GM18907 (cell line): Measurements from ENCODE around the gene FAM209B.
"Not testable (repeated sequence)": the region's sequence is repeated elsewhere in the genome, so short reads cannot be mapped to it uniquely, and the experiment has no call there.

Experiments used
- ATAC-seq: cut with Tn5 transposase; IDR thresholded peaks from one replicate; pipeline ENCODE4 v1.9.1; 2021; ENCODE audit warnings: mild to moderate bottlenecking, moderate library complexity; ENCODE audit not compliant: unreplicated experiment

FAM209B gene, protein sequence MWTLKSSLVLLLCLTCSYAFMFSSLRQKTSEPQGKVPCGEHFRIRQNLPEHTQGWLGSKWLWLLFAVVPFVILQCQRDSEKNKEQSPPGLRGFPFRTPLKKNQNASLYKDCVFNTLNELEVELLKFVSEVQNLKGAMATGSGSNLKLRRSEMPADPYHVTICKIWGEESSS

DNA sequence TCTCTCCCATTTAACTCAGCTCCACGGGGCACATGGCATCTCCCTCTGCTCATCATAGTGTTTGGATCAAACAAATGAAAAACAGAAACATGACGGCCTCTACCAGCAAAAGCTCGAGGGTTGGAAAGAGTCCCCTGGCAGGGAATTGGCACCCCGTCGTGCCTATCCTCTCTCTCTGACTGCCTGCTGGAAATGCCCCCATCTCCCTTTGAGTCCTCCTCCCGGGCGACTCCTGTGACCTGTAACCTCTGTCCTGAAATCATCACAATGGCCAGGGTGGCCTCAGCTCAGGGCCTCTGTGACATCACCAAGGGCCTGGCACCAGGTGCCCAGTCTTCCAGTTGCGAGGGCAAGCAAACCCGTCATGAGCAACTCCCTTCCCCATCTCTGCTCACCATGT is at the start of gene FAM209B:
Gene FAM209B (plus strand): TSS at position 301 of the 400 bp plus-strand sequence. CDS start 96 bp downstream, at position 397.
- not testable (repeated sequence) for ATAC-seq

DNA sequence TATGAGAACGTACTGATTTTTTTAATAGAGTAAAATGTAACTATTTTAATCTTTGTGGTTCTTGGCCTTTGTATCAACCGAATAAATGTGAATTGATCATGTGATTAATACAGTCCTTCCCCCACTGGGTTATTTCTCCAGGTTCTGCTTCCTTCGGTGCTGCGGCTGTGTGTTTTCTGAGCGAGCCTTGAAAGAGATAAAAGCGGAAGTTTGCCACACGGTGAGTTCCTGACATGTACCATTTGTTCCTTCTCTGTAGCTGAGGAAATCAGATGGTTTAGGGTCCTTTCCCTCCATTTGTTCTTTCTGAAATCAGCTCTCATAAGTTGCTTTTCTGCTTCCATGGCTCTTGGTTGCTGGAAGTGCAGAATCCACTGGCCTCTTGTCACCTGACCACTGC is 49.1 kb upstream of the FAM209B start:
- ATAC-seq, result no peak

DNA sequence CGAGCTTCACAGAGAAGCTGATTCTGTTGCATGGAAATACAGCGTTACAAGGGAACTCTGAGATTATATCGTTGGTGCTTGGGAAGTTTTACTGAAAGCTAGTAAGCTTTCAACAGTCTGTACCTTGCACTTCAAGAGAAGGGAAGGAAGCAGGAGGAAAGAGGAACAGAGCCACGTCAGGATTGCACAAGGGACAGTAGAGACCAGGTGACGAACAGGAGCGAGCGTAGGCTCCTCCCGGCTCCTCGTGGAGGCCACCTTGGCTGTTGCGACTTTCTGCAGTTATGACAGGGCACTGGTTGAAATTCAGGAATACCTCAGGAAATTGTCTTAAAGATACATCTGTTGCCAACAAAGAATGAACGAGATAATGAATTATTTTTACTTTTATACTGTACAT is 45.8 kb upstream of the FAM209B start:
- ATAC-seq, result no peak

DNA sequence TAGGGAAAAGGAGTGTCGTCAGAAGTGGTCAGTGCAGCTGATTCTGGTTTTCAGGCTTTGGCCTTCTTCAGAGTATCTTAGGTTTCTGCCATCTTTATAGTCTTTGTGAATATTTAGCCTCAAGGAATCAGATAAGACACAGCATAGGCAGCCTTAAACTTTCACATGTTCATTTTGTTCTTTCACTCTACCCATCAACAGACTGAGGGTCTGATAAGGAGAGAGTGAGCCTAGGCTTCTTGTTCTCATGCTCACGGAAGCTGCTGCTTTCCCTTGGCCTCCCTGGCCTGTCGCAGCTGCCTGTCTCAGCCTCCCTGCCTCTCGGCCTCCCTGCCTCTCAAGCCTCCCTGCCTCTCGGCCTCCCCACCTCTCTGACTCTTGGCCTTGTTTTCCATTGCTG is 44.5 kb upstream of the FAM209B start:
- no peak for ATAC-seq

DNA sequence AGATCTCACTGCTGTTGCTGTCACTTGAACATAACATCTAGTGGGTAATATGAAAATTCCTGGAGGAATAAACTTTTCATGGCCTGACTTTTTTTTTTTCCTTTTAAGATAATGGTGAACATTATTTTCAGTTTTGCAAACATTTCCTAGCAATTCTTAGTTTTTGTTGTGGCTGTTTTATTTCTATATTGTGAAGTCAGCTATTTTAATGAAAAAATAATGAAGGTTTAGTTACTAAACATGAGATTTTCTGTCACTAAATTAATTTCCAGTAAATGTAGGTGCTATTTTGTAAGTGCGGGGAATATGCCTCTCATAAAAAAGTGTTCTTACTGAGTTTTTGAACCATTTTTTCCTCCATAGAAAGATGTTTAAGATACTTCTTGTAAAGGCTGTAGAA is 31.9 kb upstream of the FAM209B start:
- ATAC-seq, result no peak

DNA sequence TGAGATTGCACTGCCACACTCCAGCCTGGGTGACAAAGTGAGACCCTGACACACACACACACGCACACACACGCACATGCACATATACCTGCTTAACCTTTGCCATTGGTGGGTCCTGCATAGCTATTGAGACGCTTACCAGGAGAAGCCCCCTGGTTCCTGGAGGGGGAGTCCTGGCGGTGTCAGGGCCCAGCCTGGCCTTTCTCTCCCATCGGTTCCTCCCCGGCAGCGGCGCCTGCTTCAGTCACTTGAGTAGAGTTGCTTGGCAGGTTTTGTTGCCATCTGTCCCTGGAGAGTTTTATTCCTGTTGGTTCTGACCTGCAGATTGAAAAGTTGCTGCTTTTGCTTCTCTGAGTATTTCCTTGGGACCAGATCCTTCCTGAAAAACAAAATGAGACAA is 29.1 kb upstream of the FAM209B start:
- no peak for ATAC-seq

DNA sequence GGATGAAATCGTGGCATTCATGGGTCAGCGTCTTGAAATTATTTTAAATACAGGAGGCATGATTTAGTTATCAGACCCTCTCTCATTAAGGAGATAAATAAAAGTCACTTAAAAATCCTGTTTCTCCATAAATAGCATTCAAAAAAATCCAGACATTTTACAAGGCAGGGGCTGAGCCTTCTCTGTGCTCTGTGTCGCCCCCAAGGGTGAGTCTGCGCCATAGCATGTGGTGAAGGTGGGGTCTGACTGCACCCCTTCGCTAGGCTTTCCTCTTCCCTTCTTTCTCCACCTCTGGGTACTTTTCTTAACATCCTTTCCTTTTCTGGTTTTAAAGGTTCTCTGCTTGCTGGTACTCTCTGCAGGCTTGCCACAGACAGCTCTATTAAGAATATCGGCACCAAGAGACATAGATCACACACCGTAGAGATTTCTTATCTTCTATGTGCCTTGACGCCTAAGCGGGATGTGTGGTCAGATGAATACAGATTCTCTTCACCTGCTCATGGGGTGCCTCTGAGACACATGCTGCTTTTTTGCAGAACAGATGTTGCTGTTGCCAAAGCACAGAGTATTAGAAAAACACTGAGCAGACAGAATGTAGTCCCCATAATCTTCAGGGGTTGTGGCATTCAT is 28.6 kb upstream of the FAM209B start:
- ATAC-seq, result no peak

DNA sequence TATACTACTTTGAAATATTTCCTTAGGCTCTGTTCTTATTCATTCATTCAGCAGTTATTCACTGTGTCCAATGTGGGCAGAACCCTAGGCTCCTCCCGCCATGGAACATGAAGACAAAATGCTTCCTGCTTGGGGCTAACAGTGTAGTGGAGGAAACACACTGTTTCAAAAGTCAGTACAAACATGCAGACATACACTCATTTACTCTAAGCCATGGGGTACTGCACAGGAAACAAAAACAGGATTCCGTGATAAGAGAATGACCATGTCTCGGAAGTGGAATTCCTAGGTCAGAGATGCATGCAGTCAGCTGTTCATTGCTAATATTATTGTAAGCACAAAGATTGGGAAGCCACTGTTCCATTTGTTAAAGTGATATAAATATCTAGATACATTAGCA is 26.9 kb upstream of the FAM209B start:
- ATAC-seq, result no peak

DNA sequence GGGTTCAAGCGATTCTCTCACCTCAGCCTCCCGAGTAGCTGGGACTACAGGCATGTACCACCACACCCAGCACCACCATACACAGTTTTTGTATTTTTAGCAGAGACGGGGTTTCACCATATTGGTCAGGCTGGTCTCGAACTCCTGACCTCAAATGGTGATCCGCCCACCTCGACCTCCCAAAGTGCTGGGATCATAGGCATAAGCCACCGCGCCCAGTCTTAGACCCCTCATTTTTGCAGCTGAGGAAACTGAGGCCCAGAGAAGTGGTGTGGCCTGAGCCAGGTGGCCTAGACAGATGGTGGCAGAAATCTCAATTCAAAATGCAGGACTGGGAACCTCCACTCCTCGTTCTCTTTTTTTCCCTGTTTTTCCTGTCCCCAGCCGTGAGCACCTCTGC is 21.1 kb upstream of the FAM209B start:
- ATAC-seq, result no peak

DNA sequence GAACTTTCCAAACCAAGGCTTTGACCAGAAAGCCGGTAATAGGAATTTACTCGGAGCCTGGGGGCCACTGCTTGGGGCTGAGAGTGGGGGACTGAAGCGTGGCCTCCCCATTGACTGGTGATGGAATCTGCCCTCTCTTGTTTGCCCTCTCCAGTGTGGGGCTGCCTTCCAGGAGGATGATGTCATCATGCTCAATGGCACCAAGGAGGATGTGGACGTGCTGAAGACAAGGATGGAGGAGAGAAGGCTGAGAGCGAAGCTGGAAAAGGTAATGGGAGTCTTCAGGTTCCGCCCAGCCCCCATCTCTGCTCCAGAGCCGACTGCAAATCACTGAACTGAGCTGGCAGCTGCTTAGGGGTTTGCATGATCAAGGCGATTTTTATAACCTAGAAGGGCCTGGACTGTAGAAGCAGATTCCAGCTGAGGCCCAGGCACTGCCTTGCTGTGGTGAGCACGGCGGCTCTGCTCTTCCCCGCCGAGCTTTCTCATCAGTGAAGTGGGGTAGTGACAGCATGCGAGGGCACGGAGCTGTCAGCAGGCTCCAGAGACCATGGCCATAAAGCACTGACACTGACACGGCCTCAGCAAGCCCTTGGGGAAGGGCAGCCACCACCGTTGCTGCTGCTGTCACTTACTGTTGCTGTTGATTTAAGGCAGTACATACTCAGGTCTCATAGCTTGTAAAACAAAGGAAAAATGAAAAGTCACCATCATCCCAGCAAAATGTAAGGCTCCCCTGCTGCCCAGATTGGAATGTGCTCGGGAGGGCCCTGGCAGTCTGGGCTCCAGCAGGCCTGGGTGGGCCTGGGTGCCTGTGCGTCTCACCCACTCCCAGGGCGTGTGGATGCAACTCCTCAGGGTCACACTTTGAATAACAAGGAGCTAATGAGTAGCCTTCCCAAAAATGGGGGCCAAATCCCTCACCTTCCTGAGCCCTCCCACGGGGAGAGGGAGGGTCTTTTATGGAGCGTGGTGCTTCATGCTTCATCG is 19.6 kb upstream of the FAM209B start:
- no peak for ATAC-seq

DNA sequence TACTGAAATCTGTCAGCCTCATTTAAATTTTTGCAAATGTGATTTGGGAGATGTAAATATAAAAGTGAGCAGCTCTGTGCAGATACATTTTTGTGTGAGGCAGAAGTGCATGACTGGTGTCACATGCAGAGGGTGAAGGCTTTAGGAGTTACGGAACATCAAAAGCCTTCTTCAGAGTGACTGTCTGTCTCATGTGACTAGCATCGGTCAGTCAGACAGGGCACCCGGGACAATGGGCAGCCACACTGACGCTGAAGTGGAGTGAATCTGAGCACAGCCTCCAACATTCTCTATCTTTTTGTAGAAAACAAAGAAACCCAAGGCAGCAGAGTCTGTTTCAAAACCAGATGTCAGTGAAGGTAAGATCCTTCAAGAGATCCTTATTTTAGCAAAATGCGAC is 16.4 kb upstream of the FAM209B start:
- no peak for ATAC-seq

DNA sequence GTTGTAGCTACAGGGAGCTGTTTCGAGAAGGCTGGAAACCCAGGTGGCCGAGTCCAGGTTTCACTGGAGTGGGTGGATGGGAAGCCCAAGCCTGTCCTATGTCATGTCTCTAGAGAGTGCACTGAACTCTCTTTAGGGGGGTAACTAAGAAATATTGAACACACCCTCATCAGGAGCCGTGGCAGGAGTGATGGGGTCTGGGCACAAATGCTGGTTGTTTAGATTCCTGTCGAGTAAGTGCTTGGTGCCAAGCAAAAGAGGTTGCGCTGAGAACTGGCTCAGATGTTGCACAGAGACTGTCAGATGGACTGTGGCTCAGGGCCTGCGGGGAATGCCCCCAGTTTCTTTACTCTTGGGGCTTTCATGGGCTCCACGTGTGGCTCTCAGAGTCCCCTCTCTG is 15.8 kb upstream of the FAM209B start:
- no peak for ATAC-seq

DNA sequence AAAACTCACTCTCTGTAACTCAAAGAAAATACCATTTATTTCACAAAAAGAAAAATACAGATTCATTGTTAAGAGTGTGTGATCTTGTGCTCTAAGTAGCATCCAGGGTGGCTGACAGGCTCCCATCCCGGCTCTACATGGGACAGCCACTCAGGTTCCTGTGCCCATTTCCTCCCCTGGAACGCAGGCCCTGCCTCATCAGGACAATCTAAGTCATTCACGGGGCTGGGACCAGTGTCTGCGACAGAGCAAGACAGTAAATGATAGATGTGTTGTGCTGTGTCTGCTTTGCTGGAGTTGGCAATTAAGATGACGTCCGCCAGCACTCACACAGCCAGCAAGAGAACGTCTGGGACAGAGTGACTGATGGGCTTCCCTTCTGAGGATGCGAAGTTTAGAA is 15.4 kb upstream of the FAM209B start:
- ATAC-seq, result no peak

DNA sequence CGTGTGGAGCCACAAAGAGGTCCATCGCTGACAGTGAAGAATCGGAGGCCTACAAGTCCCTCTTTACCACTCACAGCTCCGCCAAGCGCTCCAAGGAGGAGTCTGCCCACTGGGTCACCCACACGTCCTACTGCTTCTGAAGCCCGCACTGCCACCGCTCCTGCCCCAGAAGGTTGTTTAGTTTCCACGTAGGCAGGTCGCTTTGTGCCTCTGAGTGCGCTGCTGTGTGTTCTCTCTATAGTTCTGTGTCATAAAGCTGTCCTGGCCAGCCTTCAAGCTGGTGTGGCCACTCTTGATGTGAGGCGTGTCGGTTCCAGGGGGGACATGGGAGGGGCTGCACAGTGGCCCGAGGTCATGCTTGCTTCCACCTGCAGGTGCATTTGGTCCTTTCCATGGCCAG is 14.9 kb upstream of the FAM209B start:
- no peak for ATAC-seq

DNA sequence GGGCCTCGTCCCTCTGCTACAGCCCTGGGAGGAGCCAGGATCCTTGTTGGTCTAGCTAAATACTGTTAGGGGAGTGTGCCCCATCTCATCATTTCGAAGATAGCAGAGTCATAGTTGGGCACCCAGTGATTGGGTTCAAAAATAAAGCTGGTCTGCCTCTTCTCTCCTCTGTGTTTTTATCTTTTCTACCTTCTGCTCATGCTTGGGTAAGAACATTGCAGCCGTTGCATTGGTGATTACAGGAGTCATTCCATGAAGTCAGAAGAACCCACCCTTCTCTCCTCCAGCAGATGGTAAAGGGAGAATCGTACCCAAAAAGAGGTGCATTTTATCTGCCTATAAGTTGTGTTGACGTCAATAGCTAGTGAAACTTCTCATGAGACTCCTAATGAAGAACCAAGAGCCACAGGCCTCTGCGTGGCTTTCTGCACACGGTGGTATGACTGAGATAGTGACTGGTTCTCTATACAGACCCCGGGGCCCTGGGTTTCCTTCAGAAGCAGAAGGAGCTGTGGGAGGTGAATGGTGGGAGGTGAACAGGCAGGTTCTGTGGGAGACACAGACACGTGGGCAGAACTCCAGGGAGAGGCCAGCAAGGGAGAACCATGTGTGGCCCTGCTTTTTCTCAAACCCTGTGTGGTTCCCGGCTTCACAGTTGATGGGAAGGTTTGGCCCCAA is 14.2 kb upstream of the FAM209B start:
- ATAC-seq, result no peak

DNA sequence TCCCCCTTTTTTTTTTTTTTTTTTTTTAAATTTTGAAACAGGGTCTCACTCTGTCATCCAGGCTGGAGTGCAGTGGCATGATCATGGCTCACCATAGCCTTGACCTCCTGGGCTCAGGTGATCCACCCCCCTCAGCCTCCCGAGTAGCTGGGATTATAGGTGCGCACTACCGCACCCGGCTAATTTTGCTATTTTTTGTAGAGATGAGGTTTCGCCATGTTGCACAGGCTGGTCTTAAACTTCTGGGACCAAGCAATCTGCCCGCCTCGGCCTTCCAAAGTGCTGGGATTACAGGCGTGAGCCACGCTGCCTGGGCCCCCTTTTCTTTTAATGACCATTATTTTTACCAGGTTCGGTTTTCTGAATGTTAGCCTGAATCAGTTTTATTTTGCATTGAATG is 13.5 kb upstream of the FAM209B start:
- ATAC-seq, result no peak

DNA sequence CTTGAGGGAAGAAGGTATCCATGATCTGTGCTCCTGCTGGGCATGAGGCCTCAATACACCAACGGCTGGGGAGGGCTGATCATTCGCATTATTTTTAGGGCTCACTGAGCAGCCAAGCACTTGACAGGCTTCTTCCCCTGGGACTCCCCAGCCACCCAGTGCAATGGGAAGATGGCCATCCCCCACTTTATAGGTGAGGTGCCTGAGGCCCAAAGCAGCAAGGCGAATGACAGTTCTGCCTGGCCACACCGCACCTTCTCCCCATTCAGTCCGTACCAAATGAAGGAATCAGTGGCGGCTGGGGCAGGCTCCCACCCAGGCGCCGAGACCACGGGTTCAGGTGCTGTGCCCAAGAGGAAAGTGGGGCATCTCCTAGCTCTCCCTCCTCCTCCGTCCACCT is 12.9 kb upstream of the FAM209B start:
- no peak for ATAC-seq

DNA sequence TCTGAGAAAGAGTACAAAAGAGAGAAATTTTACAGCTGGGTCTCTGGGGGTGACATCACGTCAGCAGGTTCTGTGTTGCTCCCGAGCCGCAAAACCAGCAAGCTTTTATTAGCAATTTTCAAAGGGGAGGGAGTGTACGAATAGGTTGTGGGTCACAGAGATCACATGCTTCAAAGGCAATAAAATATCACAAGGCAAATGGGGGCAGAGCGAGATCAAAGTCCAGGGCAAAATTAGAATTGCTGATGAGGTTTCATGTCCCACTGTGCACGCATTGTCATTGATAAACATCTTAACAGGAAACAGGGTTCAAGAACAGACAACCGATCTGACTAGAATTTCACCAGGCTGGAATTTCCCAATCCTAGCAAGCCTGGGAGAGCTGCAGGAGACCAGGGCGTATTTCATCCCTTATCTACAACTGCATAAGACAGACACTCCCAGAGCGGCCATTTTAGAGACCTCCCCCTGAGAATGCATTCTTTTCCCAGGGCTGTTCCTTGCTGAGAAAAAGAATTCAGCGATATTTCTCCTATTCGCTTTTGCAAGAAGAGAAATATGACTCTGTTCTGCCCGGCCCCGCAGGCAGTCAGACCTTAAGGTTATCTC is 12.2 kb upstream of the FAM209B start:
- not testable (repeated sequence) for ATAC-seq

DNA sequence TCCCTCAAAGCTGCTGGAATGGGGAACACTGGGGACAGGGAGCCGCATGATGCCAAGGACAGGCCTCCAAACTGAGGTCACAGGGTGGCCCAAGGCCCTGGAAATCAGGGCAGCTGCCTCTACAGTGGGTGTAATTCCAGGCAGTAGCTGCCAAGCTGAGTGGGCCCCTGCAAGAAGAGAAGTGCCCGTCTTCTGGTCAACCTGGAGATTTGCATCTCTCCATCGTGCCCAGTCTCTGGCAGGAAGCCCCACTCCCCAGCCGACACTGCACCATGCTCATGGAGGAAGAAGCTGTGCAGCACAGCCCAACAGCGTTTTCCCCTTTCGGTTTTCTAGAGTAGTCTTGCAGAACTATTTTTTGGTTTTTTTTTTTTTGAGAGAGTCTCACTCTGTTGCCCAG is 10.7 kb upstream of the FAM209B start:
- no peak for ATAC-seq

DNA sequence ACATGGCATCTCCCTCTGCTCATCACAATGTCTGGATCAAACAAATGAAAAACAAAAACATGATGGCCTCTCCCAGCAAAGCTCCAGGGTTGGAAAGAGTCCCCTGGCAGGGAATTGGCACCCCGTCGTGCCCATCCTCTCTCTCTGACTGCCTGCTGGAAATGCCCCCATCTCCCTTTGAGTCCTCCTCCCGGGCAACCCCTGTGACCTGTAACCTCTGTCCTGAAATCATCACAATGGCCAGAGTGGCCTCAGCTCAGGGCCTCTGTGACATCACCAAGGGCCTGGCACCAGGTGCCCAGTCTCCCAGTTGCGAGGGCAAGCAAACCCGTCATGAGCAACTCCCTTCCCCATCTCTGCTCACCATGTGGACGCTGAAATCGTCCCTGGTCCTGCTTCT is 8.6 kb upstream of the FAM209B start, which contains the start of gene FAM209A:
Gene FAM209A (plus strand): TSS at position 301 of the 400 bp plus-strand sequence. CDS start 65 bp downstream, at position 366.
- not testable (repeated sequence) for ATAC-seq

DNA sequence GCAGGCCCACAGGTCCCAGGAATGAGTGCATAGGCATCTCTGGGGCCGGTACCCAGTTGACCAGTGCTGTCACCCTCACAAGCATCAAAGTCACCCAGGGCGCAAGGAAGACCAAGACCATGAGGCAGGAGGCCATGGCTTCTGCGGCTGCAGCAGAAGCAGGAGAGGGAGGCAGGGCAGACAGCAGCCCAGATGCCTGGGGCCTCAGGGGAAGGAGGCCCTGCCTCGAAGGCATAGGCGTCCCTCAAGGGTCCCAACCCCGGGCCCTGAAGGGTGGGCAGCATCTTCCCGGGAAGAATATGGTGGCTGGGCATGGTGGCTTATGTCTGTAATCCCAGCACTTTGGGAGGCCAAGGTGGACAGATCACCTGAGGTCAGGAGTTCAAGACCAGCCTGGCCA is 5.5 kb upstream of the FAM209B start:
- no peak for ATAC-seq
